ENCODE measurements around the gene DPH1.

DPH1 gene

GRCh38 chr17:1997289-1997926, 32.5 kb upstream of the DPH1 start:
- H3K9me3 ChIP-seq (ENCODE audit: insufficient read depth, low read depth, low read length) = no peaks in the 10 kb centered on the region
- no peak overlapping the region for H3K4me2 ChIP-seq (ENCODE audit: low read depth, low read length, poor library complexity, severe bottlenecking)
- no peaks in the 10 kb centered on the region for H3F3A ChIP-seq (ENCODE audit: low read depth)
- H3K4me3 ChIP-seq (ENCODE audit: low read length, poor library complexity, severe bottlenecking) = no peak overlapping the region
- H4K20me1 ChIP-seq (ENCODE audit: insufficient read depth, low read length, poor library complexity, severe bottlenecking) = no peaks in the 10 kb centered on the region
- no peak overlapping the region for H3K9ac ChIP-seq (ENCODE audit: low read depth, low read length, poor library complexity, severe bottlenecking)
- H3K27me3 ChIP-seq (ENCODE audit: insufficient read depth, low read length, poor library complexity, severe bottlenecking) = no peaks in the 10 kb centered on the region
- no peak for TF ChIP-seq EZH2phosphoT487 (IDR thresholded peaks at IDR 0.05; ENCODE audit: borderline replicate concordance)
- TF ChIP-seq, protein P1, sequence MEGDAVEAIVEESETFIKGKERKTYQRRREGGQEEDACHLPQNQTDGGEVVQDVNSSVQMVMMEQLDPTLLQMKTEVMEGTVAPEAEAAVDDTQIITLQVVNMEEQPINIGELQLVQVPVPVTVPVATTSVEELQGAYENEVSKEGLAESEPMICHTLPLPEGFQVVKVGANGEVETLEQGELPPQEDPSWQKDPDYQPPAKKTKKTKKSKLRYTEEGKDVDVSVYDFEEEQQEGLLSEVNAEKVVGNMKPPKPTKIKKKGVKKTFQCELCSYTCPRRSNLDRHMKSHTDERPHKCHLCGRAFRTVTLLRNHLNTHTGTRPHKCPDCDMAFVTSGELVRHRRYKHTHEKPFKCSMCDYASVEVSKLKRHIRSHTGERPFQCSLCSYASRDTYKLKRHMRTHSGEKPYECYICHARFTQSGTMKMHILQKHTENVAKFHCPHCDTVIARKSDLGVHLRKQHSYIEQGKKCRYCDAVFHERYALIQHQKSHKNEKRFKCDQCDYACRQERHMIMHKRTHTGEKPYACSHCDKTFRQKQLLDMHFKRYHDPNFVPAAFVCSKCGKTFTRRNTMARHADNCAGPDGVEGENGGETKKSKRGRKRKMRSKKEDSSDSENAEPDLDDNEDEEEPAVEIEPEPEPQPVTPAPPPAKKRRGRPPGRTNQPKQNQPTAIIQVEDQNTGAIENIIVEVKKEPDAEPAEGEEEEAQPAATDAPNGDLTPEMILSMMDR (conservative IDR thresholded peaks at IDR 0.05; ENCODE audit: low read length) = no peak
- H3K4me1 ChIP-seq (ENCODE audit: insufficient read depth, low read length, poor library complexity, severe bottlenecking) = no peaks in the 10 kb centered on the region
- no peaks in the 10 kb centered on the region for H3K36me3 ChIP-seq (ENCODE audit: insufficient read depth, low read length)
- H3K9me2 ChIP-seq (replicated peaks; ENCODE audit: low read depth, low read length) = no peaks in the 10 kb centered on the region
- H2AFZ ChIP-seq (ENCODE audit: low read length) = no peak overlapping the region
- no peaks in the 10 kb centered on the region for H3K79me2 ChIP-seq (ENCODE audit: insufficient read depth, low read length)

GRCh38 chr17:1997927-1998742, 31.8 kb upstream of the DPH1 start:
- Histone ChIP-seq H4K20me1 (ENCODE audit: insufficient read depth, low read length, poor library complexity, severe bottlenecking) (no peaks in the 10 kb centered on the region), H3K79me2 (ENCODE audit: insufficient read depth, low read length) (no peaks in the 10 kb centered on the region), H3K36me3 (ENCODE audit: insufficient read depth, low read length) (no peaks in the 10 kb centered on the region), H3F3A (ENCODE audit: low read depth) (no peaks in the 10 kb centered on the region), H3K9me2 (replicated peaks; ENCODE audit: low read depth, low read length) (no peaks in the 10 kb centered on the region), H3K4me1 (ENCODE audit: insufficient read depth, low read length, poor library complexity, severe bottlenecking) (no peaks in the 10 kb centered on the region), H3K9me3 (ENCODE audit: insufficient read depth, low read depth, low read length) (no peaks in the 10 kb centered on the region), H3K4me2 (ENCODE audit: low read depth, low read length, poor library complexity, severe bottlenecking) (no peak overlapping the region), H3K4me3 (ENCODE audit: low read length, poor library complexity, severe bottlenecking) (no peak overlapping the region), H2AFZ (ENCODE audit: low read length) (no peak overlapping the region), H3K9ac (ENCODE audit: low read depth, low read length, poor library complexity, severe bottlenecking) (no peak overlapping the region), H3K27me3 (ENCODE audit: insufficient read depth, low read length, poor library complexity, severe bottlenecking) (no peaks in the 10 kb centered on the region)
- TF ChIP-seq, protein P1 (conservative IDR thresholded peaks at IDR 0.05; ENCODE audit: low read length) = no peak
- TF ChIP-seq EZH2phosphoT487 (IDR thresholded peaks at IDR 0.05; ENCODE audit: borderline replicate concordance) = no peak

- Histone ChIP-seq H2AFZ (ENCODE audit: low read length) (no peak overlapping the region), H3K27me3 (ENCODE audit: insufficient read depth, low read length, poor library complexity, severe bottlenecking) (no peaks in the 10 kb centered on the region), H3K9ac (ENCODE audit: low read depth, low read length, poor library complexity, severe bottlenecking) (no peak overlapping the region), H3K4me3 (ENCODE audit: low read length, poor library complexity, severe bottlenecking) (no peak overlapping the region), H3K9me2 (replicated peaks; ENCODE audit: low read depth, low read length) (no peaks in the 10 kb centered on the region), H3K79me2 (ENCODE audit: insufficient read depth, low read length) (no peaks in the 10 kb centered on the region), H3K4me1 (ENCODE audit: insufficient read depth, low read length, poor library complexity, severe bottlenecking) (no peaks in the 10 kb centered on the region), H3K36me3 (ENCODE audit: insufficient read depth, low read length) (no peaks in the 10 kb centered on the region), H3K9me3 (ENCODE audit: insufficient read depth, low read depth, low read length) (no peaks in the 10 kb centered on the region), H3F3A (ENCODE audit: low read depth) (no peaks in the 10 kb centered on the region), H3K4me2 (ENCODE audit: low read depth, low read length, poor library complexity, severe bottlenecking) (no peak overlapping the region), H4K20me1 (ENCODE audit: insufficient read depth, low read length, poor library complexity, severe bottlenecking) (no peaks in the 10 kb centered on the region)
- TF ChIP-seq, protein P1 (conservative IDR thresholded peaks at IDR 0.05; ENCODE audit: low read length) = no peak
- TF ChIP-seq EZH2phosphoT487 (IDR thresholded peaks at IDR 0.05; ENCODE audit: borderline replicate concordance) = no peak
Measured at GRCh38 chr17:1999557-2000251, 30.2 kb upstream of the DPH1 start.
